ENCODE measurements around the gene NPHP3.
A peak's percentile ranks its signal among the peaks of the same experiment; 100 is the strongest.
"Not testable (repeated sequence)": the region's sequence is repeated elsewhere in the genome, so short reads cannot be mapped to it uniquely, and the experiment has no call there.

The NPHP3 gene

GRCh38 chr3:132642539-132642847 lies 79.7 kb downstream of the NPHP3 start:
- no peak for DNase-seq

DNA sequence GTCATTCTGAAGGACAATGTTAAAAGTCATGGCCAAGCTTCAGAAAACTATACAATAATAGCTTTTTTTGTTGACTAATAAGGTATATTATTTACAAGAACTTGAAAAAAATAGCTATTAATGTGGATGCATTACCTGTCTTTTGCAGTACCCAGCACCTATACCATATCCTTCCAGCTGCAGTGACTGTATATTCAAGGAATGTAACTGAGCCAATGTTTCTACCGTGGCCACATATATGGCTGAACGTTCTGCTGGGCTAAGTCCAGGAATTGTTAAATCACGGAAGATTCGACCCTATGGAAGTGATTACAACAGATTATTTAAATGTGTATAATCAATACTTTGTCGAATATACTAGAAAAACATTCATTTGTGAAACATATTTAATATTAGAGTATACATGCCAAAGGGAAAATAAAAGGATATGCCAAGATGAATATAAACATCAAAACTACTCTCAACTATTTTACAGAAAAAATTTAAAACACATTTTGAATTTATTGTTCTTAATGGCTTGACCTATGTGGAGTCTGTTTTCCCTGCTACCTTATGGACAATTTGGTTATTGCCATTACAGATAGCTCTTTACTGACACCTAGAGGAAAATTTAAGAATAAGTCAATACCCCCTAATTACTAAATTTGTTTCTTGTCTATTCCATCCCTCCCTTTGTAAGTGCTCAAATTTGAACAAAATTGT lies 80.2 kb downstream of the NPHP3 start:
- DNase-seq, result peak in 1 of 2 donors; percentile 47

DNA sequence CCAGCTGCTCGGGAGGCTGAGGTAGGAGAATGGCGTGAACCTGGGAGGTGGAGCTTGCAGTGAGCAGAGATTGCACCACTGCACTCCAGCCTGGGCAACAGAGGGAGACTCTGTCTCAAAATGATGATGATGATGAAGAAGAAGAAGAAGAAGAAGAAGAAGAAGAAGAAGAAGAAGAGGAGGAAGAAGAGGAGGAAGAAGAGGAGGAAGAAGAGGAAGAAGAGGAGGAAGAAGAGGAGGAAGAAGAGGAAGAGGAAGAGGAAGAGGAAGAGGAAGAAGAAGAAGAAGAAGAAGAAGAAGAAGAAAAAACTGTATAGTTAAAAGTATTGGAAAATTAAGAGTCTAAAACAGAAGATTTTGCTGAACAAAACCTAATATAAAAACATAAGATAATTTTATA lies 80.8 kb downstream of the NPHP3 start:
- not testable (repeated sequence) for DNase-seq

DNA sequence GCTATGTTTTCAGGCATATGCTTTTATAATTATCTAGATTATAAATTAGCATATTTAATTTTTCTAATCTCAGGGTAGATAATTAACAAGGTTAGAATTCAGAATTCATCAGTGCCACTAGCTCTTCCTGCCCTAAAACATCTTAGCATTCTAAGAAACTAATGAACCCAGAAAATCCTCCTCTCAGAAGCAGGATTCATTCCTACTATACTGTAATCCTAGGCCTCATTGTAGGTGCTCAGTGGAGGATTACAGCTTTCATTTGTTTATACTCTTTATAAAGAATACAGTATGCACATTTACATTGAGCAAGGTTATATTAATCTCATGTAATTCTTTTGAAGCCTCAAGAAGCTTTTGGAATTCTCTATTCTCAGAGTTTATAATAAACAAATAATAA lies 83.5 kb downstream of the NPHP3 start:
- DNase-seq, result no peak

- DNase-seq, result no peak
Measured at GRCh38 chr3:132637590-132637989, 84.6 kb downstream of the NPHP3 start.

GRCh38 chr3:132635052-132635451 lies 87.2 kb downstream of the NPHP3 start:
- no peak for DNase-seq

All from CD4-positive, alpha-beta T cell treated with Interferon alpha-2 for 1 hour (primary cell).